ENCODE measurements around the gene PRELID1. TPM values are rescaled to one million over a fixed set of nuclear protein-coding genes. Genes with fewer than 3 reads are reported as not detected.

Gene PRELID1
- total and polyA plus RNA-seq, 4 donors = 43.3 to 236 (median 133) TPM

- WGBS, 2 donors = 54 to 71% methylated on average over 41 to 43 of the region's 43 CpGs
- Histone ChIP-seq H3K9ac (ENCODE audit: insufficient read depth in 1 of 2, low read length in 2 of 2) (no peak overlapping the region), H3K27ac (ENCODE audit: low read depth in 1 of 2, low read length in 1 of 2) (peak overlapping the region in 1 of 2 donors; percentile 80), H3K4me3 (no peak overlapping the region), H3K27me3 (ENCODE audit: control insufficient read depth in 3 of 3, insufficient read depth in 3 of 3, low read length in 2 of 3) (no peaks in the 10 kb centered on the region), H3K36me3 (ENCODE audit: control insufficient read depth in 4 of 4, insufficient read depth in 4 of 4, low read length in 4 of 4) (peaks cover 0 to 18% (median 10%) of the 10 kb centered on the region in 4 donors), H3K4me1 (ENCODE audit: control insufficient read depth in 5 of 5, insufficient read depth in 5 of 5, low read length in 5 of 5) (peaks cover 0 to 40% (median 12%) of the 10 kb centered on the region in 5 donors), H3K9me3 (ENCODE audit: control insufficient read depth in 4 of 4, insufficient read depth in 3 of 4, low read length in 3 of 4) (no peaks in the 10 kb centered on the region)
- ATAC-seq (ENCODE audit: insufficient read depth, low FRiP score) (no peak), DNase-seq (no peak)
- no peak for TF ChIP-seq CTCF (IDR thresholded peaks at IDR 0.05; ENCODE audit: control extremely low read depth, extremely low read depth)
Observed at GRCh38 chr5:177307544-177308363, 4.2 kb downstream of the PRELID1 start.

GRCh38 chr5:177308740-177309139 is 5.1 kb downstream of the PRELID1 start:
- no peaks in the 10 kb centered on the region for H3K27me3 ChIP-seq (ENCODE audit: control insufficient read depth in 3 of 3, insufficient read depth in 3 of 3, low read length in 2 of 3)
- no peak overlapping the region for H3K4me3 ChIP-seq
- ATAC-seq (ENCODE audit: insufficient read depth, low FRiP score) (no peak), DNase-seq (no peak)
- whole genome bisulfite sequencing, 2 donors = 91 to 92% methylated on average over 11 of the region's 11 CpGs
- H3K4me1 ChIP-seq (ENCODE audit: control insufficient read depth in 5 of 5, insufficient read depth in 5 of 5, low read length in 5 of 5) = peaks cover 0 to 43% (median 12%) of the 10 kb centered on the region in 5 donors
- no peak overlapping the region for H3K9ac ChIP-seq (ENCODE audit: insufficient read depth in 1 of 2, low read length in 2 of 2)
- no peaks in the 10 kb centered on the region for H3K9me3 ChIP-seq (ENCODE audit: control insufficient read depth in 4 of 4, insufficient read depth in 3 of 4, low read length in 3 of 4)
- H3K36me3 ChIP-seq (ENCODE audit: control insufficient read depth in 4 of 4, insufficient read depth in 4 of 4, low read length in 4 of 4) = peaks cover 0 to 18% (median 10%) of the 10 kb centered on the region in 4 donors
- no peak overlapping the region for H3K27ac ChIP-seq (ENCODE audit: low read depth in 1 of 2, low read length in 1 of 2)
- no peak for TF ChIP-seq CTCF (IDR thresholded peaks at IDR 0.05; ENCODE audit: control extremely low read depth, extremely low read depth)

- H3K4me3 ChIP-seq = no peak overlapping the region
- ATAC-seq (ENCODE audit: insufficient read depth, low FRiP score) = no peak
- no peak overlapping the region for H3K9ac ChIP-seq (ENCODE audit: insufficient read depth in 1 of 2, low read length in 2 of 2)
- peak; percentile 41 to 55 (median 52) for DNase-seq
- WGBS, 2 donors = 62 to 65% methylated on average over 10 of the region's 10 CpGs
- H3K36me3 ChIP-seq (ENCODE audit: control insufficient read depth in 4 of 4, insufficient read depth in 4 of 4, low read length in 4 of 4) = peaks cover 0 to 17% (median 10%) of the 10 kb centered on the region in 4 donors
- H3K27ac ChIP-seq (ENCODE audit: low read depth in 1 of 2, low read length in 1 of 2) = no peak overlapping the region
- no peaks in the 10 kb centered on the region for H3K9me3 ChIP-seq (ENCODE audit: control insufficient read depth in 4 of 4, insufficient read depth in 3 of 4, low read length in 3 of 4)
- H3K4me1 ChIP-seq (ENCODE audit: control insufficient read depth in 5 of 5, insufficient read depth in 5 of 5, low read length in 5 of 5) = peaks cover 0 to 39% (median 12%) of the 10 kb centered on the region in 5 donors
- H3K27me3 ChIP-seq (ENCODE audit: control insufficient read depth in 3 of 3, insufficient read depth in 3 of 3, low read length in 2 of 3) = no peaks in the 10 kb centered on the region
- TF ChIP-seq CTCF (IDR thresholded peaks at IDR 0.05; ENCODE audit: control extremely low read depth, extremely low read depth) = peak; percentile 64
Observed at GRCh38 chr5:177309351-177310191, 6.0 kb downstream of the PRELID1 start.
